ENCODE measurements around the gene PHLDB2. TPM values are rescaled to one million over a fixed set of nuclear protein-coding genes. Genes with fewer than 3 reads are reported as not detected.

Gene PHLDB2
- total RNA-seq, 2 donors from 2014 or later = 15.3 to 32.3 TPM

DNA sequence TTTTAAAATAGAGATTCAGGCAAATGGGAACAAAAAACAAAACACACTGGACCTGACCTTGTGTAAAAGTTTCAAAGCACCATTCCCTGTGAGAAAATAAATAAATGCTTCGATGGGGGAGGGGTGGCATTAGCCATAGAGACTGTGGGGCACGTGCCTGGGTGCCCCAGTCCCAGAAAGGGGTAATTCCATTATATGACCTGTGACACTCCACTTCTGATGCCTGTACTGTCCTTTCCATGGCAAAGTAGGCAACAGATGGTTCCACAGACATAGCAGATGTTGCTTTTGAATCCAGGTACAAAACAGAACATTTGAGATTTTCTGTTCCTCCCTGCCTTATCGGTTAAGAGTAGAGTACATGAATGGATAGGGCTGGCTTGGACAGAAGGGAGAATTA, 3.9 kb downstream of the PHLDB2 start:
- Histone ChIP-seq H3K9me3 (no peaks in the 10 kb centered on the region), H3K4me3 (no peak overlapping the region), H3K4me1 (replicated peaks) (no peaks in the 10 kb centered on the region), H3K27ac (no peak overlapping the region), H3K27me3 (replicated peaks; ENCODE audit: insufficient read depth) (no peaks in the 10 kb centered on the region), H3K36me3 (no peaks in the 10 kb centered on the region)
- no peak for DNase-seq (ENCODE audit: low spot score)
- intact Hi-C loops (cut with DNase I) = loop anchor here (5.0 kb wide), 1 partner anchor 126 kb away; no protein-coding TSS in a partner anchor
- 55% methylated on average over 3 of the region's 3 CpGs for WGBS
- TF ChIP-seq CTCF (IDR thresholded peaks at IDR 0.05) = no peak
- TF ChIP-seq POLR2AphosphoS5 (IDR thresholded peaks at IDR 0.05) = no peak
- no peak for TF ChIP-seq POLR2A (IDR thresholded peaks at IDR 0.05)

- WGBS = 47% methylated on average over 2 of the region's 2 CpGs
- H3K9me3 ChIP-seq = no peaks in the 10 kb centered on the region
- no peak for DNase-seq (ENCODE audit: low spot score)
- intact Hi-C loops (cut with DNase I) = loop anchor here (5.0 kb wide), 1 partner anchor 127 kb away; no protein-coding TSS in a partner anchor
- no peaks in the 10 kb centered on the region for H3K27me3 ChIP-seq (replicated peaks; ENCODE audit: insufficient read depth)
- TF ChIP-seq CTCF (IDR thresholded peaks at IDR 0.05) = no peak
- TF ChIP-seq POLR2A (IDR thresholded peaks at IDR 0.05) = no peak
- no peak for TF ChIP-seq POLR2AphosphoS5 (IDR thresholded peaks at IDR 0.05)
- no peaks in the 10 kb centered on the region for H3K36me3 ChIP-seq
- peak overlapping the region; percentile 23 to 33 for H3K27ac ChIP-seq
- no peaks in the 10 kb centered on the region for H3K4me1 ChIP-seq (replicated peaks)
- H3K4me3 ChIP-seq = no peak overlapping the region
Measured at GRCh38 chr3:111863942-111864694, 5.1 kb downstream of the PHLDB2 start.

GRCh38 chr3:111864821-111865656, 6.0 kb downstream of the PHLDB2 start:
- 59% methylated on average over 6 of the region's 6 CpGs for WGBS
- intact Hi-C loops (cut with DNase I) = loop anchor here (5.0 kb wide), 1 partner anchor 128 kb away; no protein-coding TSS in a partner anchor
- no peaks in the 10 kb centered on the region for H3K4me1 ChIP-seq (replicated peaks)

DNA sequence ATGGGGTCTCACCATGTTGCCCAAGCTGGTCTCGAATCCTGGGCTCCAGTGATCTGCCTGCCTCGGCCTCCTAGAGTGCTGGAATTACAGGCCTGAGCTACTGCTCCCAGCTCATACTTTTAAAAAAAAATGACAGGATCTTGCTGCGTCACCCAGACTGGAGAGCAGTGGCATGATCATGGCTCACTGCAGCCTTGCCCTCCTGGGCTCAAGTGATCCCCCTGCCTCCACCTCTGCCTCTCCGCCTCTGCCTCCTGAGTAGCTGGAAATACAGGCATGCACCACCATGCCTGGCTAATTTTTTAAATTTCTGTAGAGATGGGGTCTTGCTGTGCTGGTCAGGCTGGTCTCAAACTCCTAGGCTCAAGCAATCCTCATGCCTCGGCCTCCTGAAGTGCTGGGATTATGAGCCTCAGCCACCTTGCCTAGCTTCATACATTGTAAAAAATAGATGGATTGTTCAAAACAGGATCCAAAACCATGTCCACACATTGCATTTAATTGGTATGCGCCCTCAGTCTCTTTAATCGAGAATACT, 8.9 kb downstream of the PHLDB2 start:
- Histone ChIP-seq H3K27ac (no peak overlapping the region), H3K4me3 (no peak overlapping the region), H3K4me1 (replicated peaks) (no peaks in the 10 kb centered on the region), H3K9me3 (no peaks in the 10 kb centered on the region), H3K27me3 (replicated peaks; ENCODE audit: insufficient read depth) (no peaks in the 10 kb centered on the region), H3K36me3 (no peaks in the 10 kb centered on the region)
- TF ChIP-seq POLR2A (IDR thresholded peaks at IDR 0.05) (no peak), CTCF (IDR thresholded peaks at IDR 0.05) (no peak), POLR2AphosphoS5 (IDR thresholded peaks at IDR 0.05) (no peak)
- 80% methylated on average over 7 of the region's 7 CpGs for WGBS
- intact Hi-C loops (cut with DNase I) = no loop called here
- DNase-seq (ENCODE audit: low spot score) = no peak

More at GRCh38 chr3:111864821-111865656, 6.0 kb downstream of the PHLDB2 start:
- Histone ChIP-seq H3K4me3 (no peak overlapping the region), H3K27ac (peak overlapping the region; percentile 23 to 33), H3K9me3 (no peaks in the 10 kb centered on the region), H3K27me3 (replicated peaks; ENCODE audit: insufficient read depth) (no peaks in the 10 kb centered on the region), H3K36me3 (no peaks in the 10 kb centered on the region)
- no peak for DNase-seq (ENCODE audit: low spot score)
- TF ChIP-seq POLR2AphosphoS5 (IDR thresholded peaks at IDR 0.05) = no peak
- no peak for TF ChIP-seq POLR2A (IDR thresholded peaks at IDR 0.05)
- no peak for TF ChIP-seq CTCF (IDR thresholded peaks at IDR 0.05)
